ENCODE results near the gene COL8A1. TPM values are rescaled to one million over a fixed set of nuclear protein-coding genes. Genes with fewer than 3 reads are reported as not detected.

Gene COL8A1
- total RNA-seq, 1 donor from 2014 or later: 23.1 TPM

DNA sequence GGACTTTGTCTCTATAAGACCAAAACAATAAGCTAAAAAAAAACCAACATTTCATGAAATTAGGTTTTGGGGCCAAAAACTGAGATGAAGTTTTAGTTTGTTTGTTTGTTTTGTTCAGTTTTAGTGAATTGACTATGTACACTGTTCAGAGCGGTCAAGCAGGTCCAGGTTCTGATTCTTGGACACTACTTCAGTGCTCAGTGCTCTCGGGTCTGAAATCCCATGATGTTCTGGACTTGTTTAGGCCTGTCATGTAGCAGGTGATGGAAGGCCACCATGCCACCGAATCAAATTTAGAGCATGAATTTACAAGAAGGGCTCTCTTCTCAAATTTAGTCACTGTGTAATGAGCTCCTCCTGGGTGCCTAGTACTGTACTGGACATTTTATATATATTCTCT, 45.5 kb downstream of the COL8A1 start:
- TF ChIP-seq, protein P1, sequence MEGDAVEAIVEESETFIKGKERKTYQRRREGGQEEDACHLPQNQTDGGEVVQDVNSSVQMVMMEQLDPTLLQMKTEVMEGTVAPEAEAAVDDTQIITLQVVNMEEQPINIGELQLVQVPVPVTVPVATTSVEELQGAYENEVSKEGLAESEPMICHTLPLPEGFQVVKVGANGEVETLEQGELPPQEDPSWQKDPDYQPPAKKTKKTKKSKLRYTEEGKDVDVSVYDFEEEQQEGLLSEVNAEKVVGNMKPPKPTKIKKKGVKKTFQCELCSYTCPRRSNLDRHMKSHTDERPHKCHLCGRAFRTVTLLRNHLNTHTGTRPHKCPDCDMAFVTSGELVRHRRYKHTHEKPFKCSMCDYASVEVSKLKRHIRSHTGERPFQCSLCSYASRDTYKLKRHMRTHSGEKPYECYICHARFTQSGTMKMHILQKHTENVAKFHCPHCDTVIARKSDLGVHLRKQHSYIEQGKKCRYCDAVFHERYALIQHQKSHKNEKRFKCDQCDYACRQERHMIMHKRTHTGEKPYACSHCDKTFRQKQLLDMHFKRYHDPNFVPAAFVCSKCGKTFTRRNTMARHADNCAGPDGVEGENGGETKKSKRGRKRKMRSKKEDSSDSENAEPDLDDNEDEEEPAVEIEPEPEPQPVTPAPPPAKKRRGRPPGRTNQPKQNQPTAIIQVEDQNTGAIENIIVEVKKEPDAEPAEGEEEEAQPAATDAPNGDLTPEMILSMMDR (IDR thresholded peaks at IDR 0.05): no peak
- TF ChIP-seq POLR2AphosphoS5 (IDR thresholded peaks at IDR 0.05; ENCODE audit: insufficient read depth in 1 of 2, low read depth in 1 of 2): no peak
- TF ChIP-seq POLR2A (IDR thresholded peaks at IDR 0.05): no peak
- intact Hi-C loops (cut with DNase I): no loop called here
- Histone ChIP-seq H3K36me3 (no peaks in the 10 kb centered on the region), H3K27ac (no peak overlapping the region), H3K27me3 (no peaks in the 10 kb centered on the region), H3K4me3 (no peak overlapping the region), H3K9me3 (no peaks in the 10 kb centered on the region), H3K4me1 (no peaks in the 10 kb centered on the region)
- no peak for DNase-seq (ENCODE audit: extremely low spot score in 2 of 2)

DNA sequence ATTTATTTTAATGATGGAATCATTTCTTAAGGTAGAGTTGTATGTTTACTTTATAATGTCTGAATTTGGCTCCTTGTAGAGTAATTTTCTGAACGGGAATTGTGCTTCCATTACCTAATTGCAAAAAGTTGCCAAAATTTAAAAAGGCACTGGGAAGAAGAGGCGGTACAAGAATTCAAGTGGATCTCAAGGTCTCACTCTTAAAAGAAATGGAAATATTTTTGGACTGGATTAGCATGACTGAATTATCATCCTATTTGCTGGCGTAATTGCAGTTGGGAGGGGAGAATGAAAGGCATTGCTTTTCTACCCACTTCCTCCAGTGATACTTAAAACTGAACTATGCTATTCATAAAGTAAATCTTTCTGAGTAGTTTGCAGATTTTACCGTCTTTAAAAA, 46.2 kb downstream of the COL8A1 start:
- Histone ChIP-seq H3K4me3 (no peak overlapping the region), H3K27ac (no peak overlapping the region), H3K27me3 (no peaks in the 10 kb centered on the region), H3K4me1 (no peaks in the 10 kb centered on the region), H3K36me3 (no peaks in the 10 kb centered on the region), H3K9me3 (no peaks in the 10 kb centered on the region)
- intact Hi-C loops (cut with DNase I): no loop called here
- TF ChIP-seq POLR2AphosphoS5 (IDR thresholded peaks at IDR 0.05; ENCODE audit: insufficient read depth in 1 of 2, low read depth in 1 of 2) (no peak), POLR2A (IDR thresholded peaks at IDR 0.05) (no peak)
- TF ChIP-seq, protein P1 (IDR thresholded peaks at IDR 0.05): no peak
- DNase-seq (ENCODE audit: extremely low spot score in 2 of 2): no peak

DNA sequence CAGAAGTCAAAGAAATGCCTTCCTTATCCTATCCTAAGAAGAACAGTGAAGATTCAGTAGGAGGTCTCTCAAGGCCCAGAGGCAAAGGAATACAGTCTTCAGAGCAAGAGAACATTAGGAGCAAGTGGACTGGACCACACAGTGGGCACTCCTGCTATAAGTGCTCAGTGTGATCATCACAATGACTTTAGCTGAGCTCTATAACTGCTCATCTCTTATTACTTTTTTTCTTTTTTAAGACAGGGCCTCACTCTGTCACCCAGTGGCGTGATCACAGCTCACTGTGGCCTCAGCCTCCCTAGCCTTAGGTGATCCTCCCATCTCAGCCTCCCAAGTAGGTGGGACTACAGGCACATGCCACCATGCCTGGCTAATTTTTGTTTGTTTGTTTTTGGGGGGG, 48.1 kb downstream of the COL8A1 start:
- TF ChIP-seq POLR2A (IDR thresholded peaks at IDR 0.05): no peak
- TF ChIP-seq, protein P1 (IDR thresholded peaks at IDR 0.05): no peak
- no peak for TF ChIP-seq POLR2AphosphoS5 (IDR thresholded peaks at IDR 0.05; ENCODE audit: insufficient read depth in 1 of 2, low read depth in 1 of 2)
- no peak overlapping the region for H3K27ac ChIP-seq
- H3K36me3 ChIP-seq: no peaks in the 10 kb centered on the region
- intact Hi-C loops (cut with DNase I): no loop called here
- H3K9me3 ChIP-seq: no peaks in the 10 kb centered on the region
- H3K27me3 ChIP-seq: no peaks in the 10 kb centered on the region
- no peak overlapping the region for H3K4me3 ChIP-seq
- DNase-seq (ENCODE audit: extremely low spot score in 2 of 2): no peak
- H3K4me1 ChIP-seq: no peaks in the 10 kb centered on the region

DNA sequence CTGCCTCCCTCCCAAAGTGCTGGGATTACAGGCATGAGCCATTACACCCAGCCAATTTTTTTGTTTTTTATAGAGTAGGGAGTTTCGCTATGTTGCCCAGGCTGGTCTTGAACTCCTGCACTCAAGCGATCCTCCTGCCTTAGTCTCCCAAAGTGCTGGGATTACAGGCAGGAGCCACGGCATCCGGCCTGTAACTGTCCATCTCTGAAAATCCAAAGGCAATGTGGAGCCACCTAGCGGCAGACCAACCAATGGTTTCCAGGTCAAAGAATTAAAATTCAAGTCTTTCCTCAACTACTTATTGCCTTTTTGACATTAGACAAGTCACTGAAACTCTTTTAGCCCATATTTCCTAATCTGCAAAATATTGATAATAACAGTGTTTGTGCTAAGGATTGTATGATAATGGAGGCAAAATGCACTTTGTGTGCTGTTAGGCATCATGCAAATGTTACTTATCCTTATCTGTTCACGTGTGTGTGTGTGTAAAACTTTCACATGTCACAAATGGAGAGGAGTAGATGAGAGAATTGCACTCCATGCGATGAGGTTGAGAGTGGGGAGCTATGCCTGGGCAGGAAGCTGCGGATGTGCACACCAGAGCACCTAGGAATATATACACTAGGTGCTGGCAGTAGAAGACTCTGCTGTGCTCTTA, 48.7 kb downstream of the COL8A1 start:
- intact Hi-C loops (cut with DNase I): no loop called here
- Histone ChIP-seq H3K9me3 (no peaks in the 10 kb centered on the region), H3K4me3 (no peak overlapping the region), H3K27ac (no peak overlapping the region), H3K27me3 (no peaks in the 10 kb centered on the region), H3K4me1 (no peaks in the 10 kb centered on the region), H3K36me3 (no peaks in the 10 kb centered on the region)
- TF ChIP-seq, protein P1 (IDR thresholded peaks at IDR 0.05): peak in 1 of 3 experiments; percentile 56
- no peak for TF ChIP-seq POLR2A (IDR thresholded peaks at IDR 0.05)
- no peak for DNase-seq (ENCODE audit: extremely low spot score in 2 of 2)

DNA sequence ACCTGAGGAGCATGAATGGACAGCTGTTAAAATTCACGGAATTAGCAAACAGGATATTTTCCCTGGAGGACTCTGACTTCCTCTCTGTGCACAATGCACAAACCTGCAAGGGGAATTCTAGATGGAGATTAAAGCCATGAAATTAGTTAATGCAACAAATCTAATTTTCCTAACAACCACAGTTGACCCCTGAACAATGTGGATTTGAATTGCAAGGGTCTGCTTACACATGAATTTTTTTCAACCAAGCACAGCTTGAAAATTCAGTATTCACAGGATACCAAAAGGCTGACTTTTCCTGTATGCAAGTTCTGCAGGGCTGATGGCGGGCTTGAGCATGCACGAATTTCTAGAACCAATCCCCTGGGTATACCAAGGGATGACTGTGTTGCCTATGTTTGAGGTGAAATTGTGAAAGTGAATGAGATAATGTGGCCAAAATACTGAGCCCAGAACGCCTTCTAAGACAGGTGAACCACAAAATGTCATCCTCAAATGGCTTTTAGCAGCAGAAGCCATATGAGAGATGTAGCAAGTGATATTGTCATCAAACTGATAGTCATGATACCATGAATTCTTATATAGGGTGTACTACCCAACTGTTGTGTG, 52.5 kb downstream of the COL8A1 start:
- TF ChIP-seq POLR2A (IDR thresholded peaks at IDR 0.05) (no peak), POLR2AphosphoS5 (IDR thresholded peaks at IDR 0.05; ENCODE audit: insufficient read depth in 1 of 2, low read depth in 1 of 2) (no peak)
- TF ChIP-seq, protein P1 (IDR thresholded peaks at IDR 0.05): no peak
- no peak overlapping the region for H3K4me3 ChIP-seq
- intact Hi-C loops (cut with DNase I): no loop called here
- H3K4me1 ChIP-seq: no peaks in the 10 kb centered on the region
- no peak overlapping the region for H3K27ac ChIP-seq
- no peaks in the 10 kb centered on the region for H3K36me3 ChIP-seq
- no peaks in the 10 kb centered on the region for H3K9me3 ChIP-seq
- no peaks in the 10 kb centered on the region for H3K27me3 ChIP-seq
- no peak for DNase-seq (ENCODE audit: extremely low spot score in 2 of 2)

Data from vagina (tissue), 2 donors.